Neuron (in vitro differentiated cells): ENCODE results near the gene CST7.
A peak's percentile ranks its signal among the peaks of the same experiment; 100 is the strongest.
"Not testable (repeated sequence)": the region's sequence is repeated elsewhere in the genome, so short reads cannot be mapped to it uniquely, and the experiment has no call there.

Experiments used
- H2AFZ ChIP-seq: one replicate; pipeline ENCODE4 v1.6.1; 2013; ENCODE audit warnings: low read depth, mild to moderate bottlenecking, inconsistent platforms, low read length, moderate library complexity
- H3K27me3 ChIP-seq: one replicate; pipeline ENCODE4 v1.6.1; 2013; ENCODE audit warnings: low read length; ENCODE audit not compliant: insufficient read depth
- H3K36me3 ChIP-seq: one replicate; pipeline ENCODE4 v1.6.1; 2013; ENCODE audit warnings: low read length; ENCODE audit not compliant: insufficient read depth
- H3K4me1 ChIP-seq: one replicate; pipeline ENCODE4 v1.6.1; 2013; ENCODE audit warnings: low read length; ENCODE audit not compliant: insufficient read depth
- H3K4me3 ChIP-seq: 2 replicates; pipeline ENCODE4 v1.5.1; 2013; ENCODE audit warnings: mild to moderate bottlenecking, low read length, moderate library complexity
- H3K9me3 ChIP-seq: one replicate; pipeline ENCODE4 v1.6.1; 2013; ENCODE audit warnings: low read length

CST7 gene

GRCh38 chr20:24993337-24994185, 44.5 kb downstream of the CST7 start:
- Histone ChIP-seq H2AFZ (peak overlapping the region; percentile 64), H3K9me3 (no peaks in the 10 kb centered on the region), H3K27me3 (peaks cover 4% of the 10 kb centered on the region), H3K36me3 (peaks cover 2% of the 10 kb centered on the region), H3K4me1 (peaks cover 39% of the 10 kb centered on the region), H3K4me3 (peak overlapping the region; percentile 79)

- H3K36me3 ChIP-seq: peaks cover 2% of the 10 kb centered on the region
- H2AFZ ChIP-seq: no peak overlapping the region
- no peak overlapping the region for H3K4me3 ChIP-seq
- peaks cover 7% of the 10 kb centered on the region for H3K27me3 ChIP-seq
- no peaks in the 10 kb centered on the region for H3K9me3 ChIP-seq
- peaks cover 39% of the 10 kb centered on the region for H3K4me1 ChIP-seq
Measured at GRCh38 chr20:24994186-24994465, 45.1 kb downstream of the CST7 start.

GRCh38 chr20:24994470-24995368, 45.6 kb downstream of the CST7 start:
- Histone ChIP-seq H3K4me3 (no peak overlapping the region), H2AFZ (no peak overlapping the region), H3K27me3 (peaks cover 7% of the 10 kb centered on the region), H3K36me3 (no peaks in the 10 kb centered on the region), H3K9me3 (no peaks in the 10 kb centered on the region), H3K4me1 (peaks cover 39% of the 10 kb centered on the region)

- Histone ChIP-seq H3K4me3 (no peak overlapping the region), H3K36me3 (no peaks in the 10 kb centered on the region), H3K9me3 (no peaks in the 10 kb centered on the region), H2AFZ (no peak overlapping the region), H3K27me3 (peaks cover 11% of the 10 kb centered on the region), H3K4me1 (peaks cover 31% of the 10 kb centered on the region)
Measured at GRCh38 chr20:24995741-24996448, 46.8 kb downstream of the CST7 start.

- no peaks in the 10 kb centered on the region for H3K9me3 ChIP-seq
- peaks cover 23% of the 10 kb centered on the region for H3K4me1 ChIP-seq
- H2AFZ ChIP-seq: no peak overlapping the region
- no peak overlapping the region for H3K4me3 ChIP-seq
- H3K27me3 ChIP-seq: peaks cover 11% of the 10 kb centered on the region
- H3K36me3 ChIP-seq: no peaks in the 10 kb centered on the region
Measured at GRCh38 chr20:24996449-24997377, 47.6 kb downstream of the CST7 start.

GRCh38 chr20:24998121-24998520, 49.1 kb downstream of the CST7 start:
- Histone ChIP-seq H3K36me3 (no peaks in the 10 kb centered on the region), H3K27me3 (peaks cover 11% of the 10 kb centered on the region)

GRCh38 chr20:24998631-24999445, 49.8 kb downstream of the CST7 start:
- H3K4me1 ChIP-seq: peaks cover 12% of the 10 kb centered on the region
- peaks cover 11% of the 10 kb centered on the region for H3K27me3 ChIP-seq
- H3K9me3 ChIP-seq: no peaks in the 10 kb centered on the region
- H2AFZ ChIP-seq: no peak overlapping the region
- H3K4me3 ChIP-seq: no peak overlapping the region
- no peaks in the 10 kb centered on the region for H3K36me3 ChIP-seq

More at GRCh38 chr20:24998121-24998520, 49.1 kb downstream of the CST7 start:
- H2AFZ ChIP-seq: no peak overlapping the region
- no peaks in the 10 kb centered on the region for H3K9me3 ChIP-seq
- H3K4me3 ChIP-seq: no peak overlapping the region
- peaks cover 19% of the 10 kb centered on the region for H3K4me1 ChIP-seq

- no peak overlapping the region for H2AFZ ChIP-seq
- peaks cover 11% of the 10 kb centered on the region for H3K27me3 ChIP-seq
- H3K36me3 ChIP-seq: no peaks in the 10 kb centered on the region
- no peaks in the 10 kb centered on the region for H3K9me3 ChIP-seq
- peaks cover 8% of the 10 kb centered on the region for H3K4me1 ChIP-seq
- H3K4me3 ChIP-seq: no peak overlapping the region
Measured at GRCh38 chr20:24999568-24999967, 50.5 kb downstream of the CST7 start.

- no peak overlapping the region for H2AFZ ChIP-seq
- H3K9me3 ChIP-seq: no peaks in the 10 kb centered on the region
- peaks cover 3% of the 10 kb centered on the region for H3K4me1 ChIP-seq
- peaks cover 11% of the 10 kb centered on the region for H3K27me3 ChIP-seq
- no peak overlapping the region for H3K4me3 ChIP-seq
- H3K36me3 ChIP-seq: no peaks in the 10 kb centered on the region
Measured at GRCh38 chr20:25000268-25000801, 51.3 kb downstream of the CST7 start.

- not testable (repeated sequence) for H3K9me3 ChIP-seq, H3K36me3 ChIP-seq, H2AFZ ChIP-seq, H3K4me3 ChIP-seq, H3K4me1 ChIP-seq
- peaks cover 11% of the 10 kb centered on the region for H3K27me3 ChIP-seq
Measured at GRCh38 chr20:25001323-25001722, 52.3 kb downstream of the CST7 start.

GRCh38 chr20:25003002-25003401, 53.9 kb downstream of the CST7 start:
- H3K27me3 ChIP-seq: peaks cover 13% of the 10 kb centered on the region
- H3K9me3 ChIP-seq: no peaks in the 10 kb centered on the region
- no peaks in the 10 kb centered on the region for H3K36me3 ChIP-seq
- no peaks in the 10 kb centered on the region for H3K4me1 ChIP-seq
- H2AFZ ChIP-seq: no peak overlapping the region
- H3K4me3 ChIP-seq: no peak overlapping the region
